HG02852 (cell line): ENCODE measurements around the gene LAMA2.

Experiments
- ATAC-seq: cut with Tn5 transposase; IDR thresholded peaks from one replicate; pipeline ENCODE4 v1.9.1; 2021; ENCODE audit warnings: mild to moderate bottlenecking, moderate library complexity; ENCODE audit not compliant: unreplicated experiment

The LAMA2 gene

GRCh38 chr6:128892079-128892478 is 9.1 kb downstream of the LAMA2 start:
- no peak for ATAC-seq

- ATAC-seq = no peak
These were observed 16.6 kb downstream of the LAMA2 start for GRCh38 chr6:128899341-128900050.

- no peak for ATAC-seq
These were observed 20.8 kb downstream of the LAMA2 start for GRCh38 chr6:128903715-128904114.

- no peak for ATAC-seq
These were observed 31.1 kb downstream of the LAMA2 start for GRCh38 chr6:128914051-128914450.

- ATAC-seq = no peak
These were observed 35.9 kb downstream of the LAMA2 start for GRCh38 chr6:128918886-128919285.

- ATAC-seq = no peak
These were observed 36.7 kb downstream of the LAMA2 start for GRCh38 chr6:128919412-128920180.

GRCh38 chr6:128925765-128926164 is 42.8 kb downstream of the LAMA2 start:
- no peak for ATAC-seq

- no peak for ATAC-seq
These were observed 46.9 kb downstream of the LAMA2 start for GRCh38 chr6:128929869-128930268.

- ATAC-seq = no peak
These were observed 47.4 kb downstream of the LAMA2 start for GRCh38 chr6:128930321-128930720.

GRCh38 chr6:128932061-128932460 is 49.1 kb downstream of the LAMA2 start:
- ATAC-seq = no peak

- no peak for ATAC-seq
These were observed 67.9 kb downstream of the LAMA2 start for GRCh38 chr6:128950864-128951263.

GRCh38 chr6:128952902-128953301 is 70.0 kb downstream of the LAMA2 start:
- ATAC-seq = no peak

GRCh38 chr6:128954308-128955043 is 71.5 kb downstream of the LAMA2 start:
- ATAC-seq = no peak

GRCh38 chr6:128963561-128963960 is 80.6 kb downstream of the LAMA2 start:
- ATAC-seq = no peak

GRCh38 chr6:128964233-128964755 is 81.4 kb downstream of the LAMA2 start:
- no peak for ATAC-seq

GRCh38 chr6:128964771-128965170 is 81.8 kb downstream of the LAMA2 start:
- ATAC-seq = no peak

GRCh38 chr6:128966934-128967333 is 84.0 kb downstream of the LAMA2 start:
- no peak for ATAC-seq

GRCh38 chr6:128979071-128979470 is 96.1 kb downstream of the LAMA2 start:
- ATAC-seq = no peak

GRCh38 chr6:128981716-128982115 is 98.8 kb downstream of the LAMA2 start:
- ATAC-seq = no peak

- ATAC-seq = no peak
These were observed 107.4 kb downstream of the LAMA2 start for GRCh38 chr6:128990360-128990759.

- ATAC-seq = no peak
These were observed 108.0 kb downstream of the LAMA2 start for GRCh38 chr6:128990915-128991314.
